ENCODE data around the gene METTL23. TPM values are rescaled to one million over a fixed set of nuclear protein-coding genes. Genes with fewer than 3 reads are reported as not detected.
A peak's percentile ranks its signal among the peaks of the same experiment; 100 is the strongest.
"Not testable (repeated sequence)": the region's sequence is repeated elsewhere in the genome, so short reads cannot be mapped to it uniquely, and the experiment has no call there.

The METTL23 gene
- total RNA-seq, 1 donor from 2014 or later, result 31.6 TPM

DNA sequence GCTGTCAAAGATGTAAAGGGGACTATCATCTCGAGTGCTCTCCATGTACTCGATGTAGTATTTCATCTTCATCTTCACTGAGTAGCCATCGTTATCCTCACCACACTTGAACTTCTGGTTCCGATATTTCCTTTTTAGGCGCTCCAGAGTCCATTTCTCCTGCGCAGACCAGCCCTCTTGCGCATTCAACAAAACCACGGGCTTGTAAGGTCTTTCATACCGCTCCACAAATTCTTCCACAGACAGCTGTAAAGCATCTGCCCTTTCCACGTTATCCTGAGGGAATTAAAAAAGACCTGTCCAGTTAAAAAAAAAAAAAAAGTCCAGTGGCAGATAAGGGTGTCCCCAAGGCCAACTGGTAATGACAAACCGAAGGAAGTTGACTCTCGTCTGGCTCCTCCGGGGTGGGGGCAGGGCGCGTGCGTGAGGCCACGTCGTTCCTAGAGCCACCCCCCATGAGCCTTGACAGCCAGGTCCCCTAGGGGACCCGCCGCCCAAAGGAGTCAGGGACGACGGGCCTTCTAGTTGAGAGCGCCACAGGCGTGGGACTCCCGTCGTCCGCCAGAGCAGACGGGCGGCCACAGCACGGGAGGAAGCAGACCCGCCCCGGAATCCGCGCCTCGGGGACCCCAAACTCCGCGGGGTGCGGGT, 934 bp upstream of the METTL23 start:
- Histone ChIP-seq H3K36me3 (peaks cover 65% of the 10 kb centered on the region), H3K27me3 (ENCODE audit: low read depth) (no peaks in the 10 kb centered on the region), H3K4me3 (peak overlapping the region; percentile 98), H3K27ac (peak overlapping the region; percentile 99), H3K9me3 (no peaks in the 10 kb centered on the region), H3K4me1 (peaks cover 58% of the 10 kb centered on the region)
- DNase-seq, result peak; percentile 85
- TF ChIP-seq, protein P1, sequence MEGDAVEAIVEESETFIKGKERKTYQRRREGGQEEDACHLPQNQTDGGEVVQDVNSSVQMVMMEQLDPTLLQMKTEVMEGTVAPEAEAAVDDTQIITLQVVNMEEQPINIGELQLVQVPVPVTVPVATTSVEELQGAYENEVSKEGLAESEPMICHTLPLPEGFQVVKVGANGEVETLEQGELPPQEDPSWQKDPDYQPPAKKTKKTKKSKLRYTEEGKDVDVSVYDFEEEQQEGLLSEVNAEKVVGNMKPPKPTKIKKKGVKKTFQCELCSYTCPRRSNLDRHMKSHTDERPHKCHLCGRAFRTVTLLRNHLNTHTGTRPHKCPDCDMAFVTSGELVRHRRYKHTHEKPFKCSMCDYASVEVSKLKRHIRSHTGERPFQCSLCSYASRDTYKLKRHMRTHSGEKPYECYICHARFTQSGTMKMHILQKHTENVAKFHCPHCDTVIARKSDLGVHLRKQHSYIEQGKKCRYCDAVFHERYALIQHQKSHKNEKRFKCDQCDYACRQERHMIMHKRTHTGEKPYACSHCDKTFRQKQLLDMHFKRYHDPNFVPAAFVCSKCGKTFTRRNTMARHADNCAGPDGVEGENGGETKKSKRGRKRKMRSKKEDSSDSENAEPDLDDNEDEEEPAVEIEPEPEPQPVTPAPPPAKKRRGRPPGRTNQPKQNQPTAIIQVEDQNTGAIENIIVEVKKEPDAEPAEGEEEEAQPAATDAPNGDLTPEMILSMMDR (IDR thresholded peaks at IDR 0.05), result no peak
- peak; percentile 66 to 75 for ATAC-seq
- intact Hi-C loops (cut with DNase I), result no loop called here

DNA sequence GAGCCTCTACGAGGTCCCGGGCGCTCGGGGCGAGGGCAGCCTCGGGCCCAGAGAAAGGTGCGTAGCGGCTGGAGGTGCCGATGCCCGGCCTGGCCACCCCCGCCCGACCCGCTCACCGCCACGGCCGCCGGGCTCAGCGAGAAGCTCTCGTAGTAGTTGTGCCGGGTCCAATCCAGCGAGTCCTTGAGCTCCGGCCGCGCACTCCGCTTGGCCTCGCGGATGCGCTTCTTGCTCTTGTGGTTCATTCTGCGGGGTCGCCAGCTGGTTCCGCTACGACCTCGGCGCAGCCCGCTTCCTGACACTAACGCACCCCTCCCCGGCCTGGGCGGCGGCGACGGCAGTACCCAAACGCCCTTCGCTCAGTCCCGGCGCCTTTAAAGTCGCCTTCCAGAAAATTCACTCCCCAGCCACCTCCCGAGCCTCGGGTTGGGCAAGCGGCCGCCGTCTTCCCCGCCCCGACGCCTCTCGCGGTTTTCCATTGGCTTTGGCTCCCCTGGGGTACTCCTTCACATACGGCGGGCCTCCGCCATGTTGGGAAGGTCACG, 336 bp upstream of the METTL23 start, which contains the start of gene JMJD6:
Gene JMJD6 (minus strand): TSS at position 376 of the 545 bp plus-strand sequence. CDS start 131 bp downstream, at position 245.
- Histone ChIP-seq H3K4me1 (peaks cover 62% of the 10 kb centered on the region), H3K27me3 (ENCODE audit: low read depth) (no peaks in the 10 kb centered on the region), H3K36me3 (peaks cover 65% of the 10 kb centered on the region), H3K9me3 (no peaks in the 10 kb centered on the region), H3K27ac (peak within 1 kb of the TSS; percentile 99), H3K4me3 (peak within 1 kb of the TSS; percentile 98)
- intact Hi-C loops (cut with DNase I), result no loop called here
- DNase-seq, result peak; percentile 97
- peak; percentile 95 to 97 for ATAC-seq
- TF ChIP-seq, protein P1 (IDR thresholded peaks at IDR 0.05), result no peak

DNA sequence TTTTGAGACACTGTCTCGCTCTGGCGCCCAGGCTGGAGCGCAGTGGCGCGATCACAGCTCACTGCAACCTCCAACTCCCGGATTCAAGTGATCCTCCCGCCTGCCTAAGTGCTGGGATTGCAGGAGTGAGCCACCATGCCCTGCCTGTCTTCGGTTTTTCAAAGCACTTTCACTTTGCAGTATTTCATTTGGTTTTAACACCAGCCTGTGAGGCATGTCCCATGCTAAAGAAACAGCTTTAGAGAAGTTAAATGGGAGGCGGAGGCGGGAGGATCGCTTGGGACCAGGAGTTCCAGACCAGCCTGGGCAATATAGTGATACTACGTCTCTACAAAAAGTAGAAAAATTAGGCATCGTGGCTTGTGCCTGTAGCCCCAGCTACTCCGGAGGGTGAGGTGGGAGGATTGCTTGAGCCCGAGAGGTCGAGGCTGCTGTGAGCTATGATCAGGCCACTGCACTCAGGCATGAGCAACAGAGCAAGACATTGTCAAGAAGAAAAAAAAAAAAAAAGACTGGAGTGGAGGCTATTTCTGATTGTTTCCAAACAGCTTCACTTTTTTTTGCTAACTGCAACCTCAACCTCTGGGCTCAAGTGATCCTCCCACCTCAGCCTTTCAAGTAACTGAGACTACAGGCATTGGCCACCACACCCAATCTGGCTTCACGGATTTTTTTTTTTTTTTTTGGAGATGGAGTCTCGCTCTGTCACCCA, 1.3 kb downstream of the METTL23 start:
- no peak for DNase-seq
- Histone ChIP-seq H3K27ac (peak overlapping the region; percentile 99), H3K4me3 (peak overlapping the region; percentile 98), H3K4me1 (peaks cover 78% of the 10 kb centered on the region), H3K36me3 (peaks cover 65% of the 10 kb centered on the region), H3K9me3 (no peaks in the 10 kb centered on the region), H3K27me3 (ENCODE audit: low read depth) (no peaks in the 10 kb centered on the region)
- ATAC-seq, result no peak
- intact Hi-C loops (cut with DNase I), result no loop called here
- TF ChIP-seq, protein P1 (IDR thresholded peaks at IDR 0.05), result no peak

DNA sequence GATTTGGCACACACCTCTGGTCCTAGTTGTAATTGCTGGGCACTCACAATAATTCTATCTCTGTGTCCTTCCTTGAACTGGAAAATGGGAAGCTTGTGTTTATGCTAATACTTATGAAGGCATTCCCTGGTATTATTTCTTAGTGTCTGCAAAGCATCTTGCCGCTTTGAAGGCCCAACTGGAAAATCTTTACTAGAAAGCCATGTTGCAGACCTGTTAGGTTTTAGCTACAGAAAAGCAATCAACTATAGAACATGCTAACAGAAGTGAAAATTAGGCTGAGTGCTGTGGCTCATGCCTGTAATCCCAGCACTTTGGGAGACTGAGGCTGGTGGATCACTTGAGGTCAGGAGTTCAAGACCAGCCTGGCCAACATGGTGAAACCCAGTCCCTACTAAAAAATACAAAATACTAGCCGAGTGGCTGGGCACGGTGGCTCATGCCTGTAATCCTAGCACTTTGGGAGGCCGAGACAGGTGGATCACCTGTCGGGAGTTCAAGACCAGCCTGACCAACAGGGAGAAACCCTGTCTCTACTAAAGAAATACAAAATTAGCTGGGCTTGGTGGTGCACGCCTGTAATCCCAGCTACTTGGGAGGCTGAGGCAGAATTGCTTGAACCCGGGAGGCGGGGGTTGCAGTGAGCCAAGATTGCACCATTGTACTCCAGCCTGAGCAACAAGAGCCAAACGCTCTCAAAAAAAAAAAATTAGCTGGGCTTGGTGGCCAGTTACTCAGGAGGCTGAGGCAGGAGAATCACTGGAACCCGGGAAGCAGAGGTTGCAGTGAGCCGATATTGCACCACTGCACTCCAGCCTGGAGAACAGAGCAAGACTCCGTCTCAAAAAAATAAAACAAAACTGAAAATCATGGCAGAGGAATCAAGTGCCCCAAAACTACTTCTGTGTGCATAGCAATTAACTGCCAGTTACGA, 5.4 kb downstream of the METTL23 start:
- H3K27me3 ChIP-seq (ENCODE audit: low read depth); H3K9me3 ChIP-seq; DNase-seq; H3K4me3 ChIP-seq; ATAC-seq; intact Hi-C loops (cut with DNase I); H3K27ac ChIP-seq: not testable (repeated sequence)
- Histone ChIP-seq H3K4me1 (peaks cover 80% of the 10 kb centered on the region), H3K36me3 (peaks cover 72% of the 10 kb centered on the region)

DNA sequence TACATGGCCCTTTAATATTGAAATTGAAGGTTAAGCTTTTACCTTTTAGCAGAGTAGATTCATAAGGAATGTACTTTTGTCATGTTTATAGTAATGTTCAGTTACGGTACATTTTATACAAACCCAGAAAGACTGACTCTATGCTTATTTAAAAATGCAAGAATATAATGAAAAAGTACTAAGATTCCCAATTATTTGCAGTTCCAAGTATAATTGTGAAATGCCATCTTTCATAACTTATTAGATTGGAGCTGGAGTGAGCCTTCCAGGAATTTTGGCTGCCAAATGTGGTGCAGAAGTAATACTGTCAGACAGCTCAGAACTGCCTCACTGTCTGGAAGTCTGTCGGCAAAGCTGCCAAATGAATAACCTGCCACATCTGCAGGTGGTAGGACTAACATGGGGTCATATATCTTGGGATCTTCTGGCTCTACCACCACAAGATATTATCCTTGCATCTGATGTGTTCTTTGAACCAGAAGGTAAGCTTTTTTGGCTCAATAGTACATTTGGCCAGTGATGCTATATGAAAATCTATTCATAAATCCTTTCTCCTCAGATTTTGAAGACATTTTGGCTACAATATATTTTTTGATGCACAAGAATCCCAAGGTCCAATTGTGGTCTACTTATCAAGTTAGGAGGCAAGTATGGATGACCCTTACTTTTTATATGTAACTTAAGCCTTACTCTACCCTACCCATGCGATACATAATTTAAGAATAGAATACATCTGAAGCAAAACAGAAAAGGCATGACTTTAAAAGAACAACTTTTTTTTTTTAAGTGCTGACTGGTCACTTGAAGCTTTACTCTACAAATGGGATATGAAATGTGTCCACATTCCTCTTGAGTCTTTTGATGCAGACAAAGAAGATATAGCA, 6.3 kb downstream of the METTL23 start:
- peaks cover 72% of the 10 kb centered on the region for H3K36me3 ChIP-seq
- no peak for DNase-seq
- TF ChIP-seq, protein P1 (IDR thresholded peaks at IDR 0.05), result no peak
- no peak overlapping the region for H3K27ac ChIP-seq
- no peak overlapping the region for H3K4me3 ChIP-seq
- H3K27me3 ChIP-seq (ENCODE audit: low read depth), result no peaks in the 10 kb centered on the region
- ATAC-seq, result no peak
- H3K4me1 ChIP-seq, result peaks cover 73% of the 10 kb centered on the region
- H3K9me3 ChIP-seq, result no peaks in the 10 kb centered on the region
- intact Hi-C loops (cut with DNase I), result no loop called here
